SU-DHL-6 (cell line): Measurements from ENCODE around the gene NDUFB7.

Experiments
- H2AFZ ChIP-seq: fragments of 200-600 bp; sonication (generic); 2 replicates; pipeline ENCODE4 v1.6.1; 2014; ENCODE audit warnings: low read depth, mild to moderate bottlenecking, moderate library complexity, mixed read lengths, antibody characterized with exemption, low read length; ENCODE audit not compliant: severe bottlenecking
- H3F3A ChIP-seq: fragments of 200-600 bp; shearing (Covaris generic); 2 replicates; pipeline ENCODE4 v1.6.0; 2016; ENCODE audit warnings: antibody characterized with exemption, mild to moderate bottlenecking; ENCODE audit not compliant: insufficient read depth
- H3K27ac ChIP-seq: fragments of 200-600 bp; sonication (generic); 2 replicates; pipeline ENCODE4 v1.5.1; 2016; ENCODE audit warnings: low read depth, mild to moderate bottlenecking, low read length, moderate library complexity, mixed read lengths
- H3K27me3 ChIP-seq: fragments of 200-600 bp; sonication (generic), shearing (Covaris generic); 2 replicates; pipeline ENCODE4 v1.6.0; 2014; ENCODE audit warnings: mild to moderate bottlenecking, low read length
- H3K36me3 ChIP-seq: fragments of 200-600 bp; sonication (generic); 2 replicates; pipeline ENCODE4 v1.6.1; 2014; ENCODE audit warnings: mild to moderate bottlenecking, low read length, mixed read lengths
- H3K4me2 ChIP-seq: fragments of 300-600, 200-600 bp; shearing (Covaris generic), sonication (generic); 2 replicates; pipeline ENCODE4 v1.6.0; 2014; ENCODE audit warnings: low read length, low read depth, mild to moderate bottlenecking; ENCODE audit not compliant: poor library complexity, severe bottlenecking
- H3K4me3 ChIP-seq: fragments of 200-600 bp; sonication (generic); 2 replicates; pipeline ENCODE4 v1.5.1; 2014; ENCODE audit warnings: antibody characterized with exemption, low read length, mild to moderate bottlenecking, mixed read lengths; ENCODE audit not compliant: insufficient read depth, poor library complexity, severe bottlenecking
- H3K79me2 ChIP-seq: fragments of 200-600 bp; sonication (generic); 2 replicates; pipeline ENCODE4 v1.6.1; 2014; ENCODE audit warnings: mild to moderate bottlenecking, low read length, moderate library complexity; ENCODE audit not compliant: insufficient read depth
- H3K9ac ChIP-seq: fragments of 200-600 bp; sonication (generic); 2 replicates; pipeline ENCODE4 v1.7.0; 2014; ENCODE audit warnings: mild to moderate bottlenecking, low read length
- H3K9me2 ChIP-seq: fragments of 200-600 bp; sonication (generic); replicated peaks from 2 replicates; pipeline ENCODE4 v1.6.1; 2014; ENCODE audit warnings: low read length; ENCODE audit not compliant: insufficient read depth
- H3K9me3 ChIP-seq: fragments of 200-600 bp; sonication (generic); 2 replicates; pipeline ENCODE4 v1.6.1; 2014; ENCODE audit warnings: low read length, mixed read lengths; ENCODE audit not compliant: insufficient read depth
- H4K20me1 ChIP-seq: fragments of 200-600 bp; sonication (generic); 2 replicates; pipeline ENCODE4 v1.6.1; 2014; ENCODE audit warnings: low read depth, mild to moderate bottlenecking, antibody characterized with exemption, low read length, moderate library complexity, mixed read lengths
- EZH2phosphoT487 ChIP-seq: fragments of 200-600 bp; sonication (generic), shearing (Covaris generic); conservative IDR thresholded peaks from 2 replicates; pipeline ENCODE4 v1.6.1; 2018; ENCODE audit warnings: mild to moderate bottlenecking, antibody characterized with exemption, low read length, moderate library complexity, mixed read lengths
- TF ChIP-seq, protein P1 (sequence below): fragments of 200-600 bp; sonication (generic); IDR thresholded peaks from one replicate; pipeline ENCODE4 v1.5.1; 2017; ENCODE audit warnings: antibody characterized with exemption, mild to moderate bottlenecking, low read length, moderate library complexity; ENCODE audit not compliant: insufficient read depth, poor library complexity, severe bottlenecking

NDUFB7 gene

DNA sequence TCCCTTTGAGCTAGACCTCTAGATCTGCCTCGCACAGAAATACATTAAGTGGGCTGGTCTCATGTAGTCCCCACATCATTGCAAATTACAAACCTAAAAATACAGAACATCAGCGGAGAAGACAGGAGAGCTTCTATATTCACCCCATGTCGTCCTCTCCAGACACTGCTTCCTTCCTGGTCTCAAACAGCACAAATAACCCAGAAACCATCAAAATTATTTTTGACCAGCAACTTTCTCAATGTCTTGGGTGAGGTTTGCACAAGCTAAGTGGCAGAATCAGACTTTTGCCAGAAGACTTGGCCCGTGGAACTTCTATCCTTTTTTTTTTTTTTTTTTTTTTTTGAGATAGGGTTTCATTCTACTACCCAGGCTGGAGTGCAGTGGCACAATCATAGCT, 39.2 kb upstream of the NDUFB7 start:
- Histone ChIP-seq H3F3A (peaks cover 18% of the 10 kb centered on the region), H3K9me3 (no peaks in the 10 kb centered on the region), H3K79me2 (no peaks in the 10 kb centered on the region), H3K27ac (no peak overlapping the region), H3K4me3 (no peak overlapping the region), H4K20me1 (no peaks in the 10 kb centered on the region), H3K9ac (no peak overlapping the region), H2AFZ (no peak overlapping the region), H3K9me2 (no peaks in the 10 kb centered on the region), H3K36me3 (no peaks in the 10 kb centered on the region), H3K27me3 (no peaks in the 10 kb centered on the region), H3K4me2 (no peak overlapping the region)
- no peak for TF ChIP-seq EZH2phosphoT487
- TF ChIP-seq, protein P1, sequence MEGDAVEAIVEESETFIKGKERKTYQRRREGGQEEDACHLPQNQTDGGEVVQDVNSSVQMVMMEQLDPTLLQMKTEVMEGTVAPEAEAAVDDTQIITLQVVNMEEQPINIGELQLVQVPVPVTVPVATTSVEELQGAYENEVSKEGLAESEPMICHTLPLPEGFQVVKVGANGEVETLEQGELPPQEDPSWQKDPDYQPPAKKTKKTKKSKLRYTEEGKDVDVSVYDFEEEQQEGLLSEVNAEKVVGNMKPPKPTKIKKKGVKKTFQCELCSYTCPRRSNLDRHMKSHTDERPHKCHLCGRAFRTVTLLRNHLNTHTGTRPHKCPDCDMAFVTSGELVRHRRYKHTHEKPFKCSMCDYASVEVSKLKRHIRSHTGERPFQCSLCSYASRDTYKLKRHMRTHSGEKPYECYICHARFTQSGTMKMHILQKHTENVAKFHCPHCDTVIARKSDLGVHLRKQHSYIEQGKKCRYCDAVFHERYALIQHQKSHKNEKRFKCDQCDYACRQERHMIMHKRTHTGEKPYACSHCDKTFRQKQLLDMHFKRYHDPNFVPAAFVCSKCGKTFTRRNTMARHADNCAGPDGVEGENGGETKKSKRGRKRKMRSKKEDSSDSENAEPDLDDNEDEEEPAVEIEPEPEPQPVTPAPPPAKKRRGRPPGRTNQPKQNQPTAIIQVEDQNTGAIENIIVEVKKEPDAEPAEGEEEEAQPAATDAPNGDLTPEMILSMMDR = no peak

GRCh38 chr19:14606627-14607026, 34.8 kb upstream of the NDUFB7 start:
- Histone ChIP-seq H3K36me3 (no peaks in the 10 kb centered on the region), H3K27ac (no peak overlapping the region), H3K9me3 (no peaks in the 10 kb centered on the region), H3K79me2 (no peaks in the 10 kb centered on the region), H4K20me1 (no peaks in the 10 kb centered on the region), H3F3A (peaks cover 17% of the 10 kb centered on the region), H3K4me2 (no peak overlapping the region), H2AFZ (no peak overlapping the region), H3K9me2 (no peaks in the 10 kb centered on the region), H3K4me3 (no peak overlapping the region), H3K27me3 (no peaks in the 10 kb centered on the region), H3K9ac (no peak overlapping the region)
- no peak for TF ChIP-seq EZH2phosphoT487
- TF ChIP-seq, protein P1 = no peak

- Histone ChIP-seq H3K79me2 (no peaks in the 10 kb centered on the region), H3K36me3 (no peaks in the 10 kb centered on the region), H3K4me3 (no peak overlapping the region), H2AFZ (no peak overlapping the region), H3F3A (peaks cover 17% of the 10 kb centered on the region), H3K4me2 (peak overlapping the region; percentile 52), H3K9ac (peak overlapping the region; percentile 13; the same call in 1 of the 2 replicates), H3K27me3 (no peaks in the 10 kb centered on the region), H3K9me2 (no peaks in the 10 kb centered on the region), H3K27ac (peak overlapping the region; percentile 85), H4K20me1 (no peaks in the 10 kb centered on the region), H3K9me3 (no peaks in the 10 kb centered on the region)
- TF ChIP-seq EZH2phosphoT487 = no peak
- TF ChIP-seq, protein P1 = no peak
Measured at GRCh38 chr19:14603990-14604387, 32.1 kb upstream of the NDUFB7 start.
